ENCODE measurements around the gene CGRRF1. TPM values are rescaled to one million over a fixed set of nuclear protein-coding genes. Genes with fewer than 3 reads are reported as not detected.

The CGRRF1 gene
- total RNA-seq, 1 experiment from 2014 or later, result 10.4 TPM

DNA sequence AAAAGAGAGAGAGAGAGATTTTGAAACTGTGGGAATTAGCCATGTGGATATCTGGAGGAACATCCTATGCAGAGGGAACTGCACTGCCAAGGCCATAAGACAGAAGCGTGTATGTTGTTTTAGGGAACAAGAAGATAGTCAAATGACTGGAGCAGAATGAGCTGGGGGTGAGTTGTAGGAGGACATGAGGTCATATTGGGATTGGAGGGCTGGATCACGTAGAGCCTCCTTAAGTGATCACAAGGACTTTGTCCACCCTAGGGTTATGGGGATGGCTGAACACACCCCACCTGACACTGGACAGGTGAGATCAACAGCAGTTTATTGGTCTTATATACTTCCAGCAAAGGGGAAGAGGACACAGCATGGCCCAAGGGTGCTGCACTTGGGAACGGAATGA, 8.2 kb upstream of the CGRRF1 start:
- no peak overlapping the region for H3K4me3 ChIP-seq
- no peaks in the 10 kb centered on the region for H3K4me1 ChIP-seq
- no peaks in the 10 kb centered on the region; the same call in 1 of the 2 replicates for H3K9me3 ChIP-seq (replicated peaks)
- H3K27ac ChIP-seq, result no peak overlapping the region
- H3K36me3 ChIP-seq, result no peaks in the 10 kb centered on the region
- DNase-seq, result no peak
- no peaks in the 10 kb centered on the region for H3K27me3 ChIP-seq

DNA sequence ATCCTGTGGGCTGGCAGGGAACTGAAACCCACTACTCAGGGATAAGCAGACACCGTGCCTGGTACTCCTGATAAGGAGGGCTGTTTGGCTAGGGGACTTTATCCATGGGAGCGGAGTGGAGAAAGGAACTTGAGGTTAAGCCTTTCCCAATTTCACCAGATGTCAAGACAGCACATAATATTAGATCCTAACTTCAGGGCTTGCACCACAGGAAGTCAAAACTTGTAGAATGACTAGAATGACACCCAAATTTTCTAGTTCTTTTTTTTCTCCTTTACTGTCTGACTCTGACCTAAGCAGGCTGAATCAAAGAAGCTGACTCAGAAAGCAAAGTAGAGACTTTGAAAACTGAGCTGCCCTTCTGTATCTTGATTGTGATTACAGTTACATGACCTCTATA, 7.1 kb upstream of the CGRRF1 start:
- Histone ChIP-seq H3K4me3 (no peak overlapping the region), H3K27ac (no peak overlapping the region), H3K4me1 (no peaks in the 10 kb centered on the region), H3K36me3 (no peaks in the 10 kb centered on the region), H3K9me3 (replicated peaks) (no peaks in the 10 kb centered on the region; the same call in 1 of the 2 replicates), H3K27me3 (no peaks in the 10 kb centered on the region)
- no peak for DNase-seq

DNA sequence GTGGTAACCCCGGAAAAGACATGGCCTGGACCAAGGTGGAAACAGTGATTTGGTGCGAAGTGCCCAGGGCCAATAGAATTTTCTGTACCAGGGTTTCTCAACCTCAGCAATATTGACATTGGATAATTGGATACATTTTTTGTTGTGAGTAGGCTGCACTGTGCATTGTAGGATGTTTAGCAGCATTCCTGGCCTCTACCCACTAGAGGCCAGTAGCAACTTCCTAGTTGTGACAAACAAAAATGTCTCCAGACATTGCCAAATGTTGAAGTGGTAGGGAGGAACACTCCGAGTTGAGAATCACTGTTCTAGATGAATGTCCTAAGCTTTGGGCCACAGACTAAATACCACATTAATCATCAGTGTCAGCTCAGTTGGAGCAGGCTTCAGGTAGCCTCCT, 6.2 kb upstream of the CGRRF1 start:
- no peaks in the 10 kb centered on the region for H3K36me3 ChIP-seq
- no peak overlapping the region for H3K27ac ChIP-seq
- DNase-seq, result peak in 1 of 2 experiments; percentile 21
- no peak overlapping the region for H3K4me3 ChIP-seq
- no peaks in the 10 kb centered on the region for H3K27me3 ChIP-seq
- H3K4me1 ChIP-seq, result no peaks in the 10 kb centered on the region
- no peaks in the 10 kb centered on the region; the same call in 1 of the 2 replicates for H3K9me3 ChIP-seq (replicated peaks)

DNA sequence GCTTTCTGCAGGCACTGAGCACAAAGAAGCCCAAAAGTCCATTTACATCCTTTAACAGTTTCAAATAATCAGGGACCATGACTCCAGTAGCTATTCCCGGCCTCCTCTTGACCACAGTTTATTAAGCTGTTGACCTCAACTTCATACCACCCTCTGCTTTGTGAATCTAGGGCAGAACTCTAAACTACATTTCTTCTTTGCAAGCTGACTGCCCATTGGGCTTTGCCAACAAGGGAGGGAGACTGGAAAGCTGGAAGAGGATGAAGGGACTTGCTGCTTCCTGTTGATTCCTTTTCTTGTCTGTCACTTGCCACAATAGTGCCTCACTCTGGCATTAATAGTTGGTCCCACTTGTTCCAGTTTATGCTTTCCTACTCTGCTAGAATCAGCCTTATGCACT, 2.7 kb downstream of the CGRRF1 start:
- H3K36me3 ChIP-seq, result peaks cover 3% of the 10 kb centered on the region; the same call in 1 of the 2 replicates
- H3K9me3 ChIP-seq (replicated peaks), result no peaks in the 10 kb centered on the region
- no peak overlapping the region for H3K4me3 ChIP-seq
- no peak overlapping the region for H3K27ac ChIP-seq
- no peaks in the 10 kb centered on the region for H3K4me1 ChIP-seq
- H3K27me3 ChIP-seq, result no peaks in the 10 kb centered on the region
- DNase-seq, result no peak

DNA sequence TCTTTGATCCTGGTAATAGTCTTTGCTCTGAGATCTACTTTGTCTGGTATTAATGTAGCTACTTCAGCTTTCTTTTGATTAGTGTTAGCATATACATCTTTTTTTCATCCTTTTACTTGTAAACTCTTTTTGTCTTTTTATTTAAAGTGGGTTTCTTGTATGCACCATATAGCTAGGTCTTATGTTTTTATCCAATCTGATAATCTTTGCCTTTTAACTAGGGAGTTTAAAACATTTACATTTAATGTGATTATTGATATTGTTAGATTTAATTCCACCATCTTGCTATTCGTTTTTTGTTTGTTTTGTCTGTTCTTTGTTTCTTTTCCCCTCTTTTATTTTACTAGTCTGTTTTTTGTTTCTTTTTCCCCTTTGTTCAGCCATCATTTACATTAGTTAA, 6.0 kb downstream of the CGRRF1 start:
- Histone ChIP-seq H3K27ac (no peak overlapping the region), H3K36me3 (peaks cover 3% of the 10 kb centered on the region; the same call in 1 of the 2 replicates), H3K9me3 (replicated peaks) (no peaks in the 10 kb centered on the region), H3K4me1 (no peaks in the 10 kb centered on the region), H3K4me3 (no peak overlapping the region), H3K27me3 (no peaks in the 10 kb centered on the region)
- no peak for DNase-seq

DNA sequence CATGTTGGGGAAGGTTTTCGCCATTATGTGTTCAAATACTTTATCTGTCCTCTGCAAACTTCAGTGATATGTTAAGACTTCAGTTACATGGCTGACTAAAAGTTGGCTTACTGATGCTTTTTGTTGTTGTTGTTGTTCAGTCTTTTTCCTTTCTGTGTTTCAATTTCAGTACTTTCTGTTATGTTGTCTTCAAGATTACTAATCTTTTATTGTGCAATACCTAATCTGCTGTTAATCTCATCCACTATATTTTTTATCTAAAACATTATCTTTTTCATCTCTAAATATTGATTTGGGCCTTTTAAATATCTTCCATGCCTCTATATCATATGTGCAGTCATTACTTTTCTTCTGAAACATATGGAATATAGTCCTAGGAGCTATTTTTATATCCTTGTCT, 7.0 kb downstream of the CGRRF1 start:
- Histone ChIP-seq H3K36me3 (peaks cover 3% of the 10 kb centered on the region; the same call in 1 of the 2 replicates), H3K4me1 (no peaks in the 10 kb centered on the region), H3K27me3 (no peaks in the 10 kb centered on the region), H3K4me3 (no peak overlapping the region), H3K9me3 (replicated peaks) (no peaks in the 10 kb centered on the region), H3K27ac (no peak overlapping the region)
- DNase-seq, result no peak

DNA sequence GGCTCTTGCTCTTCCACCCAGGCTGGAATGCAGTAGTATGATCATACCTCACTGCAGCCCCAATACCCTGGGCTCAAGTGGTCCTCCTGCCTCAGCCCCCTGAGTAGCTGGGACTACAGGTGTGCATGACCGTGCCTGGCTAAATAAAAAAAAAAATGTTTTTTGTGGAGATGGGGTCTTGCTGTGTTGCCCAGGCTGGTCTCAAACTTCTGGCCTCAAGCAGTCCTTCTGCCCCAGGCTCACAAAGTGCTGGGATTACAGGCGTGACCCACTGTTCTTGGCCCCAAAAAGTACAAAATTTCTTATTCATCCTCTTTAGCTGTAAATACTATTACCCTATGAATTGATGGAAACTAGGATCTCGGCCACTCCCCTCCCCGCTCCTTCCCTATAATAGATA, 14.7 kb downstream of the CGRRF1 start:
- H3K27ac ChIP-seq, result no peak overlapping the region
- no peaks in the 10 kb centered on the region for H3K4me1 ChIP-seq
- peaks cover 11% of the 10 kb centered on the region; the same call in 1 of the 2 replicates for H3K36me3 ChIP-seq
- no peak for DNase-seq
- H3K27me3 ChIP-seq, result no peaks in the 10 kb centered on the region
- H3K4me3 ChIP-seq, result no peak overlapping the region
- H3K9me3 ChIP-seq (replicated peaks), result no peaks in the 10 kb centered on the region

DNA sequence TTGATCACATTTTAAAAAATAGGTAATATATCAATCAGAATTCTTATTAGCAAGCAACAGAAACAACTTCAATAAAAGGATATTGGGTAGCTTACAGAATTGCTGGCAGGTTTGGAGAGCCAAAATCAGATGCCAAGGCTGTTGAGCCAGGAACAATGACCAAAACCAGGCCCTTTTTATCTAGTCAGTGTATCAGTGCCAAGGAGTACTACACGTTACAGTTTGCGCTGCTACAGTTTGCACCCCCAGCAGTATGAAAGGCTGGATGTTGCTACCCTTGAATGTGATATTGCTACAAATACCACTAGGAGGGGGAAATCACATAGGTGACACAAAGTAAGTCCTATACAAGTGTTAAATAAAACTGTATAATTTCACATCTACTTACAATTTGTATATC, 19.3 kb downstream of the CGRRF1 start:
- peaks cover 7% of the 10 kb centered on the region; the same call in 1 of the 2 replicates for H3K36me3 ChIP-seq
- DNase-seq, result no peak
- H3K9me3 ChIP-seq (replicated peaks), result no peaks in the 10 kb centered on the region
- no peak overlapping the region for H3K27ac ChIP-seq
- no peak overlapping the region for H3K4me3 ChIP-seq
- no peaks in the 10 kb centered on the region for H3K27me3 ChIP-seq
- no peaks in the 10 kb centered on the region for H3K4me1 ChIP-seq

DNA sequence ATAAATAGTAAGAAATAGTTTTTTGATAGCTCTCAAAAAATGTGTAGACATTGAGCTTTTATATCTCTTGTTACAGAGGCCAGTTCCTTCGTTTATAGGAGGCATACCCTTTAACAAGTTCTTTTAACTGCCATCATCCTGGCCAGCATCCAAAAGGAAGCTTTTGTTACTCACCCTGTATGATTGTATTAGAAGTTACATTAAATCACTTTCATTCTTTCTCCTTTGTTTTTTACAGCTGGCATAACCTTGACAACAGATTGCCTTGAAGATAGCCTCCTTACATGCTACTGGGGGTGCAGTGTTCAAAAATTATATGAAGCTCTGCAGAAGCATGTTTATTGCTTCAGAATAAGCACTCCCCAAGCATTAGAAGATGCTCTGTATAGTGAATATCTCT, 20.1 kb downstream of the CGRRF1 start:
- Histone ChIP-seq H3K27me3 (no peaks in the 10 kb centered on the region), H3K4me3 (no peak overlapping the region), H3K27ac (no peak overlapping the region), H3K36me3 (peaks cover 7% of the 10 kb centered on the region; the same call in 1 of the 2 replicates), H3K9me3 (replicated peaks) (no peaks in the 10 kb centered on the region), H3K4me1 (no peaks in the 10 kb centered on the region)
- DNase-seq, result no peak

DNA sequence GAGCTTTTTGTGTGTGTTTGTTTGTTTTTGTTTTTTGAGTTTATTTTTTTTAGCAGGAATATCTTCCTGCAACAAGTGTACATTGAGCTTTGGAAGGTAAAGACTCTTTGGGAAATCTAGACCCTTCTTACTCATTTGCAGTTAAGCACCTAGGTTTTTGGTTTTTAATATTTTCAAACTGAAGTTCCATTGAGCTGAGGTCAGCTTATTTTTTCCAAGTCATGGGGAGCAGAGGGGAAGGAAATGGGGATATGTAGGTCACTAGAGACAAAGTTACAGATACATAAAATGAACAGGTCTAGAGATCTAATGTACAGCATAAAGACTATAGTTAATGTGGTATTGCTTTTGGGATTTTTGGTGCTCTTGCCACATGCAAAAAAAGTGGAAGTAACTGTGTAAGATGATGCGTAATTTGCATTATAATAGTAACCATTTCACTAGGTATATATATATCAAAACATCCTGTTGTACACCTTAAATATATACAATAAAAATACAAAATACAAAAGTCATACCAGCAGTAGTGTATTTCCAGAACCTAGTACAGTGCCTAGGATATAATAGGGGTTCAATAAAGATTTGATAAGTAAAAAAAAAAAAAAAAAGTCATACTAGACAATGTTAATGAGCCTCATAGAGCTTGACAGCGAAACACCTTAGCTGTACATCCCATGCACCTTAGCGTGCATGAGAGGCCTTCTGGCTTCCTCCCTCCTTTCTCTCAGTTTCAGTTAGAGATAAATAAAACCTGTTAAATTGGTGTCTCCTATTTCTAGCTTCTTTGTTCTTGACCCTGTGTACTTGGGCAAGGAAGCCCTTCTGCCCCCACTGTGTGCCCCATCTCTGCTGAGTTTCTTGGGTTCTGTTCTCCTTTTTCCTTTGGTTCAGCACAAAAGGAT, 22.7 kb downstream of the CGRRF1 start:
- Histone ChIP-seq H3K36me3 (0 out of 2 replicates have a peak, but pooled peaks cover 2% of the 10 kb centered on the region), H3K4me3 (no peak overlapping the region), H3K27ac (no peak overlapping the region), H3K27me3 (no peaks in the 10 kb centered on the region), H3K4me1 (no peaks in the 10 kb centered on the region), H3K9me3 (replicated peaks) (no peaks in the 10 kb centered on the region)
- DNase-seq, result no peak

DNA sequence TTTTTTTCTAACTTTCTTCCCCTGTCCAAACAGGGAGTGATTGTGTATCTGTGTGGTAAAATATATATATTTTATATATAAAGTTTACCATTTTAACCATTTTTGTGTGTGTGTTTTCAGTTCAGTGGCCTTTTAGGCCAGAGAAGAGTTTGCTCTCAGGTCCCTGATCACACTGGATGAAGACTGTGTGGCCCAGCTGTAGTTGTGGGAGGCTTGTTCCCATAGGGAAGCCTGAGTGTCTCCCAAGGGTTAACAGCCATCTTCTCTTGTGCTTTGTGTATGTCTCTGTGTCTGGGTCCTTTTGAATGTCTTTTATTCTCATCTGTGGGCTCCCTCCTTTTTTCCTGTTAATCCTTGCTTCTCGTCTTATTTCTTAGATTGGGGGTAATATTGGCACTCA, 23.4 kb downstream of the CGRRF1 start:
- Histone ChIP-seq H3K4me3 (no peak overlapping the region), H3K36me3 (0 out of 2 replicates have a peak, but pooled peaks cover 4% of the 10 kb centered on the region), H3K4me1 (no peaks in the 10 kb centered on the region), H3K9me3 (replicated peaks) (no peaks in the 10 kb centered on the region), H3K27ac (no peak overlapping the region), H3K27me3 (no peaks in the 10 kb centered on the region)
- DNase-seq, result no peak

DNA sequence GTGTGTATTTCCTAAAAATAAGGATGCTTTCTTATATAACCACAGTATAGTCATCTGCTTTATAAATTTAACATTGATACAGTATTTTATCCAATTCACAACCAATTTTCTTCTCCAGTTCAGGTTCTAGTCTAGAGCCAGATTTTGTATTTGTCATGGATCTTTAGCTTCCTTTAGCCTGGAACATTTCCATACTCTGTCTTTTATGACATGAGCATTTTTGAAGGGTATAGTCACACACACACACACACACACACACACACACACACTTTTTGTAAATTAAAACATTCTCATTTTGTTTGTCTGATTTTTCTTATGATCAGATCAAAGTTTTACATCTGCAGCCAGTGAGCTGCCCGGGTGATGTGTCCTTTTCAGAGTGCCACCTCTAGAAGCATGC, 25.4 kb downstream of the CGRRF1 start:
- peaks cover 4% of the 10 kb centered on the region; the same call in 1 of the 2 replicates for H3K36me3 ChIP-seq
- no peak overlapping the region for H3K4me3 ChIP-seq
- H3K4me1 ChIP-seq, result no peaks in the 10 kb centered on the region
- no peaks in the 10 kb centered on the region for H3K27me3 ChIP-seq
- DNase-seq, result no peak
- no peak overlapping the region for H3K27ac ChIP-seq
- no peaks in the 10 kb centered on the region for H3K9me3 ChIP-seq (replicated peaks)

DNA sequence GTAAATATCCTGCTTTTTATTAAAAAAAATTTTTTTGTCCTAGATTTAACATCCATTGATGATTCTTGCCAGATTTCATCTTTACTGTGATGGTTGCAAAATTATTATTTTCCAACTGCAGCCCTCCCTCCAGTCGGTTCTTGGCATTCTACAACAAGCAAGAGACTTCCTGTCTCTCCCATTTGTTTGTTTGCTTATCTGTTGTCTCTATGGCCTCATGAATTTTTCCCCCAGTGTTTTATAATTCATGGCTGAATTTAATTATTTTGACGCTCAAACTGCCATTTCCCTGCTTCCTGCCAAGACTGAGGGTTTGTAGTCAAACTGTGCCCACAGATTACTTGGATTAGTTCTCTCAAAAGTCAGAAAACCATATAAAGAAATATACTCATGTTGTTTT, 25.9 kb downstream of the CGRRF1 start:
- Histone ChIP-seq H3K27me3 (no peaks in the 10 kb centered on the region), H3K27ac (no peak overlapping the region), H3K9me3 (replicated peaks) (no peaks in the 10 kb centered on the region), H3K4me3 (no peak overlapping the region), H3K4me1 (no peaks in the 10 kb centered on the region), H3K36me3 (peaks cover 4% of the 10 kb centered on the region; the same call in 1 of the 2 replicates)
- no peak for DNase-seq

DNA sequence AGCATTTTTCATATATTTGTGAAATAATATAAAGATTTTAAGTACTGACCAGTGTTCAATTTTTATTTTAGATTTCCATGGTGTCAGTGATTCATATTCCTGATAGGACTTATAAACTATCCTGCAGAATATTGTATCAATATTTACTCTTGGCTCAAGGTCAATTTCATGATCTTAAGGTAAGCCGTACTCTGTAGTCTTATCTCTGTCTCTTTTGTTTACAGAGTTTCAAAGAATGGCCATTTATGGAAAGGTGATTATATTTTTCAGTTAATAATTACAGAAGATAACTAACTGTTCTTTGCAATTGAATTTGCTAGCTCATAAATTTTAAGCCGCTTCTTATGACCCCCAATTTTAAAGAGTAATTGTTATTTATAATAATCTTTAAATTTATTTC, 27.9 kb downstream of the CGRRF1 start:
- DNase-seq, result no peak
- H3K36me3 ChIP-seq, result peaks cover 4% of the 10 kb centered on the region; the same call in 1 of the 2 replicates
- H3K4me1 ChIP-seq, result no peaks in the 10 kb centered on the region
- H3K27me3 ChIP-seq, result no peaks in the 10 kb centered on the region
- no peak overlapping the region for H3K4me3 ChIP-seq
- H3K27ac ChIP-seq, result no peak overlapping the region
- no peaks in the 10 kb centered on the region for H3K9me3 ChIP-seq (replicated peaks)

DNA sequence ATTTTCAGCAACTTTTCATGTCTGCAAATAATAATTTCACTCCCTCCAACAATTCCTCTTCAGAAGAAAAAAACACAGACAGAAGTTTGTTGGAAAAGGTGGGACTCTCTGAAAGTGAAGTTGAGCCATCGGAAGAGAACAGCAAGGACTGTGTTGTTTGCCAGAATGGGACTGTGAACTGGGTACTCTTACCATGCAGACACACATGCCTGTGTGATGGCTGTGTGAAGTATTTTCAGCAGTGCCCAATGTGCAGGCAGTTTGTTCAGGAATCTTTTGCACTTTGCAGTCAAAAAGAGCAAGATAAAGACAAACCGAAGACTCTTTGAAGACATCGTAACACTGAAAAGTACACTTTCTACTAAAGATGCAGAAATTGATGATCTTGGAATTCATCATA, 28.3 kb downstream of the CGRRF1 start:
- DNase-seq, result no peak
- Histone ChIP-seq H3K9me3 (replicated peaks) (no peaks in the 10 kb centered on the region), H3K27ac (no peak overlapping the region), H3K4me1 (no peaks in the 10 kb centered on the region), H3K27me3 (no peaks in the 10 kb centered on the region), H3K4me3 (no peak overlapping the region), H3K36me3 (peaks cover 4% of the 10 kb centered on the region; the same call in 1 of the 2 replicates)

Data from SJCRH30 (cell line).